CD8-positive, alpha-beta memory T cell (primary cell): ENCODE measurements around the gene TSSK2. TPM values are rescaled to one million over a fixed set of nuclear protein-coding genes. Genes with fewer than 3 reads are reported as not detected.

Experiments
- CTCF ChIA-PET: fragments of 350-600 bp; sonication (Branson Sonifier 250); formaldehyde crosslinking; loops from one replicate; lab custom pipeline; 2021; ENCODE audit warnings: antibody characterized with exemption; lab: Charles Lee
- POLR2A ChIA-PET: fragments of 350-600 bp; sonication (Branson Sonifier 250); formaldehyde crosslinking; loops from one replicate; lab custom pipeline; 2021; ENCODE audit warnings: antibody characterized with exemption; lab: Charles Lee
- DNase-seq, 5 donors: peaks; one replicate each; pipeline versions ENCODE4 v3.0.0 to v3.0.0-alpha.2; 2020 to 2022; ENCODE audit warnings: mixed read lengths in 1 of 5
- H3K27ac ChIP-seq: one replicate; pipeline ENCODE4 v1.7.0; 2013; ENCODE audit warnings: low read depth, mild to moderate bottlenecking, low read length, moderate library complexity
- H3K27me3 ChIP-seq: 2 replicates; pipeline ENCODE4 v1.7.0; 2013; ENCODE audit warnings: low read length, mild to moderate bottlenecking; ENCODE audit not compliant: insufficient read depth, poor library complexity, severe bottlenecking
- H3K36me3 ChIP-seq: 2 replicates; pipeline ENCODE4 v1.7.0; 2013; ENCODE audit warnings: mild to moderate bottlenecking, low read length, moderate library complexity; ENCODE audit not compliant: insufficient read depth
- H3K4me1 ChIP-seq: 2 replicates; pipeline ENCODE4 v1.7.0; 2013; ENCODE audit warnings: mild to moderate bottlenecking, low read length, moderate library complexity; ENCODE audit not compliant: insufficient read depth
- H3K4me3 ChIP-seq: 2 replicates; pipeline ENCODE4 v1.7.0; 2013; ENCODE audit warnings: mild to moderate bottlenecking, low read length
- H3K9me3 ChIP-seq: 2 replicates; pipeline ENCODE4 v1.7.0; 2013; ENCODE audit warnings: mild to moderate bottlenecking, low read length
- H3K27ac Mint-ChIP-seq, 8 donors: one replicate each; pipeline ENCODE4 v1.8.0; 2020 to 2021; ENCODE audit warnings: mixed read lengths in 8 of 8, mild to moderate bottlenecking in 6 of 8, inconsistent platforms in 3 of 8, moderate library complexity in 3 of 8
- H3K27me3 Mint-ChIP-seq, 2 donors: one replicate each; pipeline ENCODE4 v1.8.0; 2020 to 2021; ENCODE audit warnings: mixed read lengths in 2 of 2, mild to moderate bottlenecking in 1 of 2, moderate library complexity in 1 of 2
- H3K36me3 Mint-ChIP-seq, 3 donors: one replicate each; pipeline ENCODE4 v1.8.0; 2020 to 2021; ENCODE audit warnings: mixed read lengths in 3 of 3, inconsistent platforms in 1 of 3, mild to moderate bottlenecking in 1 of 3
- H3K4me1 Mint-ChIP-seq, 3 donors: one replicate each; pipeline ENCODE4 v1.8.0; 2020 to 2021; ENCODE audit warnings: mixed read lengths in 3 of 3, inconsistent platforms in 1 of 3, mild to moderate bottlenecking in 1 of 3
- H3K4me3 Mint-ChIP-seq, 7 donors: one replicate each; pipeline ENCODE4 v1.8.0; 2020 to 2021; ENCODE audit warnings: mixed read lengths in 7 of 7, mild to moderate bottlenecking in 6 of 7, moderate library complexity in 4 of 7, inconsistent platforms in 2 of 7
- H3K9me3 Mint-ChIP-seq, 5 donors: one replicate each; pipeline ENCODE4 v1.8.0; 2020 to 2022; ENCODE audit warnings: mixed read lengths in 5 of 5, mild to moderate bottlenecking in 3 of 5, moderate library complexity in 2 of 5, inconsistent platforms in 1 of 5
- polyA plus RNA-seq: library from polyadenylated mRNA; unstranded; fragments of 300-500 nt; fragmentation: Illumina TruSeq; gene quantifications from one replicate; pipeline ENCODE4 v1.2.3, GENCODE V29; 2021
- total RNA-seq, 2 experiments: library from RNA; stranded (reverse); gene quantifications; one replicate each; pipeline ENCODE4 v1.2.3, GENCODE V29; 2021

Gene TSSK2
- total and polyA plus RNA-seq, 3 experiments from 2014 or later, result not detected

DNA sequence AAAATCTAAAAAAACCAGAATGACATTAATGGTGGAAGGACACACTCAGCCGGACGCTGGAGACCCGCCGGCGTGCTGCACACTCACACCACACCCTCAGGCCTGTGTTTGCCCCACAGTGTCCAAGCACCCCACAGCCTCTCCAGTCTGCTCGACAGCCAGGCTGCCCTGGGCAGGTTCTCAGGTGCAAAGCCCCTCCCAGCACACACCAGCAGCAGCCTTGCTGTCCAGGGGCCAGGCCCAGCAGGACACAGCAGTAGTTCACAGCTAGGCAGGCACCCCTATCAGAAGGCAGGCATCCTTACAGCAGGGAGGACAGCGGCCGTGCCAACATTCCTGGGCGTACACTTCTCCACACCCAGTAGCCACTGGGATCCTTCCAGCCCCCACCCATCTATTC, 49.1 kb downstream of the TSSK2 start:
- Mint-ChIP-seq H3K9me3 (no peaks in the 10 kb centered on the region), H3K27ac (peak overlapping the region in 1 of 8 donors; percentile 6), H3K27me3 (peaks cover 0 to 2% of the 10 kb centered on the region in 2 donors), H3K36me3 (peaks cover 0 to 3% (median 0%) of the 10 kb centered on the region in 3 donors), H3K4me1 (peaks cover 5 to 32% (median 10%) of the 10 kb centered on the region in 3 donors), H3K4me3 (peak overlapping the region in 2 of 7 donors; percentile 23 to 95)
- H3K4me1 ChIP-seq, result peaks cover 22% of the 10 kb centered on the region
- no peaks in the 10 kb centered on the region for H3K27me3 ChIP-seq
- peak overlapping the region; percentile 87 for H3K27ac ChIP-seq
- CTCF ChIA-PET, result interaction anchor here (0.8 to 2.0 kb wide), 4 partner anchors 35 to 299 kb away, joined by 3 to 9 read pairs (median 4); partner anchors contain the start of genes CDC45, ESS2 and UFD1
- POLR2A ChIA-PET, result no interaction called here
- DNase-seq, result no peak
- H3K9me3 ChIP-seq, result no peaks in the 10 kb centered on the region
- H3K36me3 ChIP-seq, result no peaks in the 10 kb centered on the region
- H3K4me3 ChIP-seq, result no peak overlapping the region

DNA sequence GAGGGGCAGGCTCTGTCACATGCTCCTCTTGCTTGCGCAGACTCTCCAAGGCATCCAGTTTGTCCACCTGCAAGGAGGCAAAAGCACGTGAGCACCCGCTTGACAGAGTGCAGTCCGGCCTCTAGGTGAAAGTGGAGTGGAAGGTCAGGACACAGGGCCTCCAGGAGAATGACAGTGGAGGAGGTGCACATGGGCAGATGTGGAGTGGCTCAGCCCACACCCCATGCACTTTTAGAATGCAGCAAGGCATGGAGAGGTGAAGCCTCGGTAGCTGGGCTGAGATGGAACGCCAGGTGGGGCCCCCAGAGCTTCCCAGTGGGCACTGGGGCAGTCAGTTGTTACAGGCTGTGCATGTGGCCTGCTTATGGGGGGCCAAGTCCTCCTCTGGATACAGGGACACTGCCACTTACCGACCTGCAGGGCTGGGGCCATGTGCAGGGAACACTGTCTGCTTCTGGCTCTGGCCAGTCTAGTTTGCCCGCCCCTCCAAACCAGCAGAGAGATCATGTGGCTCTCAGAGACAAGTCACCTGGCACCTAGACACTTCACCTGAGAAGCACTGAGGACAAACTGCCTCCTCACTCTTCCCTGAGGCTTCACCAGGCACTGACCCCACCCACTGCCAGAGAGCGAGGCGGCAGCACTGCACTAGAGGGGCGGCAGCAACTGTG, 49.8 kb downstream of the TSSK2 start:
- no peaks in the 10 kb centered on the region for H3K9me3 ChIP-seq
- no peaks in the 10 kb centered on the region for H3K27me3 ChIP-seq
- peaks cover 0 to 2% of the 10 kb centered on the region in 2 donors for H3K27me3 Mint-ChIP-seq
- H3K27ac ChIP-seq, result no peak overlapping the region
- H3K9me3 Mint-ChIP-seq, result no peaks in the 10 kb centered on the region
- H3K36me3 ChIP-seq, result no peaks in the 10 kb centered on the region
- ChIA-PET CTCF (no interaction called here), POLR2A (interaction anchor here (0.6 kb wide), 1 partner anchor 8 kb away, joined by 3 read pairs; no protein-coding TSS in a partner anchor)
- peak overlapping the region in 1 of 8 donors; percentile 42 for H3K27ac Mint-ChIP-seq
- H3K4me1 ChIP-seq, result peaks cover 22% of the 10 kb centered on the region
- no peak overlapping the region for H3K4me3 Mint-ChIP-seq
- H3K4me1 Mint-ChIP-seq, result peaks cover 5 to 29% (median 10%) of the 10 kb centered on the region in 3 donors
- H3K4me3 ChIP-seq, result no peak overlapping the region
- H3K36me3 Mint-ChIP-seq, result peaks cover 0 to 3% (median 0%) of the 10 kb centered on the region in 3 donors
- no peak for DNase-seq

DNA sequence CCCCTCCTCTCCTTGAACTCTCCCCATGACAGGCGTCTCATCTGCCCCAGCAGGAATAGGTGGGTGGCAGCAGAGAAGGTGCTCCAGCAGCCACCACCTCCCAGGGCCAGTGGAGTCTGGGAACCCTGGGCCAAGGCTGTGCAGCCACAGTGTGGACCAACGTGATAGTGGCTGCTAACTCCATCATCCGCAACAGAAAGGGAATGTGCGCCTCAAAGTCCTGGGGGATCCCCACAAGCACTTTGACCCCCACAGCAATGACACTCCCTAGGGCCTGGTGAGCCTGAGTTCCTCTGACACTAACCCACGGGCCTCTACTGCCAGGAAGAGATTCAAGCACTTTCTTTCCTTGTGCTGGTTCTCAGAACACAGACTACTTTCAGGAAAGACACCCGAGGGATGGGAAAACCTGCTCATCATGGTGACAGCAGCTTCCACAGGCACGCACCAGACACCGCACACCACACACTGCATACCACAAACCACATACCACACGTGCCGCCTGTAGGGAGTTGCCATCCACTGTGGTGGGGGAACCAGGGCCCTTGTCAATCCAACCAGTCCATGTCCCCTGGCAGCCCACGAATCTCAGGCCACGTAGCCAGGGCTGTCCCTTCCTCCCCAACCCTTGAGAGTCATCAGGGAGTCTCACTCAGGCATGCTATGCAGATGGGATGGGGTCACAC, 50.8 kb downstream of the TSSK2 start:
- peaks cover 19% of the 10 kb centered on the region for H3K4me1 ChIP-seq
- ChIA-PET CTCF (no interaction called here), POLR2A (no interaction called here)
- no peaks in the 10 kb centered on the region for H3K27me3 ChIP-seq
- no peaks in the 10 kb centered on the region for H3K9me3 ChIP-seq
- no peak overlapping the region for H3K27ac ChIP-seq
- no peaks in the 10 kb centered on the region for H3K36me3 ChIP-seq
- Mint-ChIP-seq H3K36me3 (peaks cover 0 to 3% (median 0%) of the 10 kb centered on the region in 3 donors), H3K27ac (peak overlapping the region in 2 of 8 donors; percentile 30 to 74), H3K9me3 (no peaks in the 10 kb centered on the region), H3K27me3 (peaks cover 0 to 2% of the 10 kb centered on the region in 2 donors), H3K4me1 (peaks cover 5 to 22% (median 10%) of the 10 kb centered on the region in 3 donors), H3K4me3 (peak overlapping the region in 2 of 7 donors; percentile 73 to 80)
- H3K4me3 ChIP-seq, result no peak overlapping the region
- no peak for DNase-seq

Other genes starting within 250 kb of the TSSK2 start
- 1 to 10 TPM; 1.2 to 1.5 TPM for gene DGCR6, start 225.0 kb upstream of the TSSK2 start, total RNA-seq
- 1.4 TPM for gene DGCR6, start 225.0 kb upstream of the TSSK2 start, polyA plus RNA-seq
- under 1 TPM; 0.24 to 0.46 TPM for gene PRODH, start 195.0 kb upstream of the TSSK2 start, total RNA-seq
- 0.05 TPM for gene PRODH, start 195.0 kb upstream of the TSSK2 start, polyA plus RNA-seq
- 10 to 100 TPM; 26.9 to 28.4 TPM for gene DGCR2, start 8.9 kb upstream of the TSSK2 start, total RNA-seq
- gene DGCR2, start 8.9 kb upstream of the TSSK2 start, polyA plus RNA-seq, result 51.7 TPM
- gene ESS2, start 13.3 kb downstream of the TSSK2 start, total RNA-seq, result 10 to 100 TPM; 18.7 to 19.6 TPM
- gene ESS2, start 13.3 kb downstream of the TSSK2 start, polyA plus RNA-seq, result 9.3 TPM
- gene GSC2, start 19.0 kb downstream of the TSSK2 start, total RNA-seq, result not detected
- not detected for gene GSC2, start 19.0 kb downstream of the TSSK2 start, polyA plus RNA-seq
- gene SLC25A1, start 47.4 kb downstream of the TSSK2 start, total RNA-seq, result 10 to 100 TPM; 42.4 to 44.7 TPM
- gene SLC25A1, start 47.4 kb downstream of the TSSK2 start, polyA plus RNA-seq, result 69.9 TPM
- under 1 TPM; 0.58 to 0.88 TPM for gene CLTCL1, start 160.4 kb downstream of the TSSK2 start, total RNA-seq
- 0.51 TPM for gene CLTCL1, start 160.4 kb downstream of the TSSK2 start, polyA plus RNA-seq